H1 (cell line): ENCODE data around the gene CLIC3. TPM values are rescaled to one million over a fixed set of nuclear protein-coding genes. Genes with fewer than 3 reads are reported as not detected.

Experiments
- CTCF ChIA-PET: fragments of 300-600 bp; sonication (Branson Sonifier 250); formaldehyde crosslinking; loops from one replicate; lab custom pipeline; 2021; ENCODE audit not compliant: partially characterized antibody; lab: Charles Lee
- POLR2A ChIA-PET: fragments of 300-600 bp; sonication (Branson Sonifier 250); formaldehyde crosslinking; loops from one replicate; lab custom pipeline; 2021; ENCODE audit warnings: inconsistent platforms; ENCODE audit not compliant: partially characterized antibody; lab: Charles Lee
- DNase-seq, 2 experiments: peaks; one replicate each; pipeline versions ENCODE4 v3.0.0 to v3.0.0-alpha.2; 2010 to 2022; ENCODE audit warnings: low spot score in 2 of 2, low read depth in 1 of 2, mixed read lengths in 1 of 2
- FAIRE-seq: peaks from 2 replicates; lab custom pipeline; 2011; peaks lifted over from hg19 to GRCh38; lab: Jason Lieb, UNC
- H2AFZ ChIP-seq: 2 replicates; pipeline ENCODE4 v1.8.1; 2012; ENCODE audit warnings: low read length, inconsistent platforms
- H2AK5ac ChIP-seq: 2 replicates; pipeline ENCODE4 v1.6.1; 2013; ENCODE audit warnings: low read depth, low read length
- H2BK120ac ChIP-seq: replicated peaks from 2 replicates; pipeline ENCODE3; 2013; ENCODE audit warnings: low read depth, low read length, inconsistent platforms
- H2BK12ac ChIP-seq: 2 replicates; pipeline ENCODE4 v1.6.1; 2013; ENCODE audit warnings: low read depth, low read length
- H2BK15ac ChIP-seq: 2 replicates; pipeline ENCODE4 v1.6.1; 2013; ENCODE audit warnings: low read length
- H2BK20ac ChIP-seq: 2 replicates; pipeline ENCODE4 v1.6.1; 2013; ENCODE audit warnings: low read length
- H2BK5ac ChIP-seq: 2 replicates; pipeline ENCODE4 v1.6.1; 2013; ENCODE audit warnings: low read depth, low read length
- H3K14ac ChIP-seq: 2 replicates; pipeline ENCODE4 v1.6.1; 2013; ENCODE audit warnings: inconsistent platforms; ENCODE audit not compliant: insufficient read length
- H3K18ac ChIP-seq: 2 replicates; pipeline ENCODE4 v1.6.1; 2013; ENCODE audit warnings: low read length; ENCODE audit errors: extremely low read depth
- H3K23ac ChIP-seq: 2 replicates; pipeline ENCODE4 v1.6.1; 2013; ENCODE audit warnings: inconsistent platforms; ENCODE audit not compliant: insufficient read length
- H3K23me2 ChIP-seq: 2 replicates; pipeline ENCODE4 v1.6.1; 2013; ENCODE audit warnings: low read depth, low read length
- H3K27ac ChIP-seq: 2 replicates; pipeline ENCODE4 v1.6.1; 2011; ENCODE audit warnings: low read depth, low read length, inconsistent platforms
- H3K27me3 ChIP-seq, 4 experiments: replicated peaks in 1 of 4; 1 replicate in 1 of 4; 2 replicates in 3 of 4; pipeline versions ENCODE4 v1.6.1 to v1.8.1; 2011 to 2013; ENCODE audit warnings: low read length in 3 of 4, mild to moderate bottlenecking in 3 of 4, inconsistent platforms in 2 of 4, mixed read lengths in 2 of 4, moderate library complexity in 1 of 4; ENCODE audit not compliant: control insufficient read depth in 3 of 4, insufficient read depth in 3 of 4; ENCODE audit errors: extremely low read depth in 1 of 4
- H3K36me3 ChIP-seq, 4 experiments: 2 replicates each; pipeline versions ENCODE4 v1.6.1 to v1.8.1; 2011 to 2013; ENCODE audit warnings: mild to moderate bottlenecking in 4 of 4, low read length in 3 of 4, moderate library complexity in 2 of 4, control low read depth in 1 of 4, inconsistent platforms in 1 of 4; ENCODE audit not compliant: insufficient read depth in 4 of 4, control insufficient read depth in 2 of 4
- H3K4ac ChIP-seq: replicated peaks from 2 replicates; pipeline ENCODE3; 2013; ENCODE audit warnings: low read length, low read depth, mixed read lengths, inconsistent platforms; ENCODE audit not compliant: insufficient read length
- H3K4me1 ChIP-seq, 4 experiments: replicated peaks in 1 of 4; 1 replicate in 1 of 4; 2 replicates in 3 of 4; pipeline versions ENCODE4 v1.6.1 to v1.8.1; 2011 to 2013; ENCODE audit warnings: low read length in 3 of 4, inconsistent platforms in 2 of 4, mixed read lengths in 1 of 4; ENCODE audit not compliant: insufficient read depth in 4 of 4, control insufficient read depth in 3 of 4
- H3K4me2 ChIP-seq, 2 experiments: 2 replicates each; pipeline versions ENCODE4 v1.6.1 to v1.8.1; 2011 to 2013; ENCODE audit warnings: low read depth in 2 of 2, low read length in 2 of 2, control low read depth in 1 of 2, inconsistent platforms in 1 of 2, mild to moderate bottlenecking in 1 of 2; ENCODE audit not compliant: insufficient read depth in 1 of 2
- H3K4me3 ChIP-seq, 4 experiments: fragments of 200-600, 300-600 bp in 1 of 4; sonication (generic), shearing (Covaris generic), sonication (Bioruptor Twin) in 1 of 4; 2 replicates each; pipeline versions ENCODE4 v1.5.1 to v1.8.1; 2011 to 2016; ENCODE audit warnings: low read length in 4 of 4, low read depth in 3 of 4, control low read depth in 2 of 4, inconsistent platforms in 2 of 4, mild to moderate bottlenecking in 2 of 4, mixed read lengths in 1 of 4, moderate library complexity in 1 of 4; ENCODE audit not compliant: insufficient read depth in 2 of 4; ENCODE audit errors: extremely low read depth in 1 of 4
- H3K56ac ChIP-seq: replicated peaks from 2 replicates; pipeline ENCODE3; 2013; ENCODE audit warnings: low read depth, mild to moderate bottlenecking, mixed read lengths, low read length, inconsistent platforms; ENCODE audit not compliant: insufficient read length
- H3K79me1 ChIP-seq: 2 replicates; pipeline ENCODE4 v1.6.1; 2013; ENCODE audit warnings: low read depth, low read length, control low read depth
- H3K79me2 ChIP-seq, 2 experiments: 2 replicates each; pipeline versions ENCODE4 v1.6.1 to v1.8.1; 2012 to 2013; ENCODE audit warnings: low read length in 2 of 2, mild to moderate bottlenecking in 2 of 2, inconsistent platforms in 1 of 2; ENCODE audit not compliant: insufficient read depth in 2 of 2, control insufficient read depth in 1 of 2
- H3K9ac ChIP-seq, 4 experiments: replicated peaks in 1 of 4; 1 replicate in 1 of 4; 2 replicates in 3 of 4; pipeline versions ENCODE4 v1.6.1 to v1.8.1; 2011 to 2013; ENCODE audit warnings: low read depth in 3 of 4, low read length in 3 of 4, control low read depth in 2 of 4, mild to moderate bottlenecking in 2 of 4, moderate library complexity in 2 of 4, inconsistent platforms in 1 of 4; ENCODE audit errors: extremely low read depth in 1 of 4
- H3K9me3 ChIP-seq, 2 experiments: 2 replicates each; pipeline versions ENCODE4 v1.6.1 to v1.8.1; 2012 to 2013; ENCODE audit warnings: mild to moderate bottlenecking in 2 of 2, moderate library complexity in 2 of 2, control low read depth in 1 of 2, inconsistent platforms in 1 of 2, low read depth in 1 of 2, low read length in 1 of 2, mixed read lengths in 1 of 2; ENCODE audit not compliant: insufficient read depth in 2 of 2
- H4K20me1 ChIP-seq, 2 experiments: replicated peaks in 1 of 2; 2 replicates each; pipeline versions ENCODE3 to v1.8.1; 2011 to 2013; ENCODE audit warnings: inconsistent platforms in 2 of 2, low read length in 2 of 2, mild to moderate bottlenecking in 1 of 2; ENCODE audit not compliant: insufficient read depth in 2 of 2, control insufficient read depth in 1 of 2
- H4K5ac ChIP-seq: 2 replicates; pipeline ENCODE4 v1.6.1; 2013; ENCODE audit warnings: low read length, low read depth, mixed read lengths, inconsistent platforms; ENCODE audit not compliant: insufficient read length
- H4K8ac ChIP-seq: 2 replicates; pipeline ENCODE4 v1.8.0; 2013; ENCODE audit warnings: mild to moderate bottlenecking, moderate library complexity, low read length, inconsistent platforms; ENCODE audit not compliant: insufficient read depth; ENCODE audit errors: extremely low read depth
- H4K91ac ChIP-seq: replicated peaks from 2 replicates; pipeline ENCODE3; 2013; ENCODE audit warnings: low read length, mixed read lengths, inconsistent platforms; ENCODE audit not compliant: insufficient read length
- ASH2L ChIP-seq: fragments of 200-600, 300-600 bp; sonication (generic); IDR thresholded peaks from one replicate; pipeline ENCODE4 v1.7.1; 2017; ENCODE audit warnings: low read length
- BACH1 ChIP-seq: IDR thresholded peaks from 2 replicates; pipeline ENCODE4 v1.6.1; 2012; ENCODE audit warnings: low read length, improper control_type of control experiment
- CREB1 ChIP-seq: IDR thresholded peaks from 2 replicates; pipeline ENCODE4 v1.6.1; 2012; ENCODE audit warnings: inconsistent platforms
- EP300 ChIP-seq, 2 experiments: IDR thresholded peaks; 1 replicate in 1 of 2; 2 replicates in 1 of 2; pipeline ENCODE4 v1.6.1; 2011 to 2012; ENCODE audit warnings: low read depth in 2 of 2, low read length in 2 of 2, mild to moderate bottlenecking in 2 of 2, borderline replicate concordance in 1 of 2, inconsistent platforms in 1 of 2, moderate library complexity in 1 of 2
- FOSL1 ChIP-seq: IDR thresholded peaks from 2 replicates; pipeline ENCODE4 v1.6.1; 2011; ENCODE audit warnings: mild to moderate bottlenecking, low read depth, low read length, moderate library complexity; ENCODE audit not compliant: insufficient read depth
- KDM1A ChIP-seq: fragments of 200-600, 300-600 bp; sonication (generic); IDR thresholded peaks from 2 replicates; pipeline ENCODE4 v1.7.1; 2016; ENCODE audit warnings: mild to moderate bottlenecking, low read length, borderline replicate concordance
- KDM4A ChIP-seq: IDR thresholded peaks from one replicate; pipeline ENCODE4 v1.7.1; 2012; ENCODE audit warnings: low read depth, mild to moderate bottlenecking, moderate library complexity, low read length, inconsistent platforms; ENCODE audit not compliant: severe bottlenecking
- POLR2A ChIP-seq, 2 experiments: IDR thresholded peaks; 1 replicate in 1 of 2; 2 replicates in 1 of 2; pipeline ENCODE4 v1.6.1; 2011; ENCODE audit warnings: low read depth in 2 of 2, low read length in 2 of 2, mild to moderate bottlenecking in 2 of 2; ENCODE audit errors: control extremely low read depth in 1 of 2
- RFX5 ChIP-seq: IDR thresholded peaks from 2 replicates; pipeline ENCODE4 v1.6.1; 2011; ENCODE audit warnings: low read depth, low read length, improper control_type of control experiment, borderline replicate concordance
- SP1 ChIP-seq: IDR thresholded peaks from 2 replicates; pipeline ENCODE4 v1.6.1; 2011; ENCODE audit warnings: low read depth, low read length
- WGBS, 2 experiments: shearing (Covaris generic) in 1 of 2; methylation state at CpG; one replicate each; pipeline versions ENCODE4 v1.1.6 to v1.1.7; 2013 to 2015; ENCODE audit warnings: low lambda C conversion rate in 2 of 2, mixed read lengths in 2 of 2, inconsistent platforms in 1 of 2, low coverage in 1 of 2, missing lambda C conversion rate in 1 of 2; ENCODE audit not compliant: insufficient replicate concordance in 2 of 2, insufficient coverage in 1 of 2, insufficient read length in 1 of 2; ENCODE audit errors: extremely low coverage in 1 of 2, missing lambda C conversion rate in 1 of 2; 5-methylcytosine and 5-hydroxymethylcytosine counted together
- polyA plus RNA-seq, 7 experiments: library from polyadenylated mRNA; depleted of rRNA in 3 of 7; stranded (reverse) in 5 of 7; unstranded in 2 of 7; fragments of >200 nt in 5 of 7; fragments of 200-250 nt in 2 of 7; gene quantifications; 1 replicate in 5 of 7; 2 replicates in 1 of 7; 4 replicates in 1 of 7; pipeline versions ENCODE4 v1.2.1 to v1.2.3, GENCODE V29; 2011 to 2013; ENCODE audit warnings: missing spikeins in 2 of 7, mixed read lengths in 2 of 7
- total RNA-seq: library from RNA; stranded (reverse); fragmentation: NEBNext Ultra II Directional; extraction: Animal tissue kit (Norgen Biotek cat#: 25700); gene quantifications from 2 replicates; pipeline ENCODE4 v1.2.1, GENCODE V29; 2021
- TF ChIP-seq, protein P1 (sequence below): IDR thresholded peaks from 2 replicates; pipeline ENCODE4 v1.6.1; 2012; ENCODE audit warnings: low read length, inconsistent platforms

CLIC3 gene
- total and polyA plus RNA-seq, 2 of the 8 experiments (the other 6 are each of a cell fraction or from before 2014, with no cell fraction given) = 0.12 TPM; not detected in 1

DNA sequence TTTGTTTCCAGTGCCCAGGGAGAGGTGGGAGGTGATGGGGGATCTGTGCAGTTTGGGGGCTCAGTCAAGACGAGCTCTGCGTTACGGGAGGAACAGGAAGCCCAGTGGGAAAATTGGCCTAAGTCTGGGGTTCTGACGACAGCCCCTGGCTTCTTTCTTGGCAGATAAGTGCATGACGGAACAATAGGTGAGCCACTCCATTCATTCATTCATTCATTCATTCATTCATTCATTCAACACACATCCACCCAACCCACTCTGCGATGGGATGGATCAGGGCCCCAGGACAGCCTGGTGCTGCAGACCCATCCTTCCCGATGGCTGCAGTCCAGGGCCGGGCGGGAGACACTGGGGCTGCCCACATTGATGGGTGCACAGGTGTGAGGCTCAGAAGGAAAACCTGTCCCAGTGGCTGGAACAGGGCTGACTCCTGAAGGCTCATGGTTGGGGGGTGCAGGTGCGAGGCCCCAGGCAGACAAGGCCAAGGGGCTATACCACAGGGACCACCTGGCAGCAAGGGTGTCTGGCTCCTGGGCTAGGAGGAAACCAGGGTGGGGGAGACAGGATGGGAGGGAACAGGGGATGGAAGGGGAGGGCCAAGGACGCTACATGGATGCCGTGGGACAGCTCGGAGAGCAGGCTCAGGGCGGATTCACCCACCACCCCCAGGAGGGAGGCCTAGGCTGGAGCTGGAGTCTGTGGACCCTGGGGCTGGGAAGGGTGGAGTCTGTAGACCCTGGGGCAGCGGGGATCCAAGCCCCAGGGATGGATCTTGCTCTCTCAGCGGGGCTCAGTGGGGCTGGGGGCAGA, 15.5 kb downstream of the CLIC3 start:
- H4K91ac ChIP-seq = no peak overlapping the region
- no peak overlapping the region for H3K56ac ChIP-seq
- no peak for DNase-seq
- peaks cover 13 to 30% (median 27%) of the 10 kb centered on the region in 4 experiments for H3K27me3 ChIP-seq
- no peak overlapping the region for H3K4ac ChIP-seq
- H4K8ac ChIP-seq = no peak overlapping the region
- H3K36me3 ChIP-seq = no peaks in the 10 kb centered on the region
- ChIA-PET CTCF (interaction anchor here (1.0 to 3.0 kb wide), 3 partner anchors 48 to 180 kb away, joined by 4 to 18 read pairs (median 5); partner anchors contain the start of gene ABCA2), POLR2A (interaction anchor here (0.7 to 0.8 kb wide), 2 partner anchors 14 to 209 kb away, joined by 3 read pairs; no protein-coding TSS in a partner anchor)
- H2BK12ac ChIP-seq = no peak overlapping the region
- no peak overlapping the region for H3K4me2 ChIP-seq
- H3K79me1 ChIP-seq = no peaks in the 10 kb centered on the region
- no peaks in the 10 kb centered on the region for H3K9me3 ChIP-seq
- H4K20me1 ChIP-seq = peaks cover 0 to 3% of the 10 kb centered on the region in 2 experiments
- peaks cover 0 to 16% (median 7%) of the 10 kb centered on the region in 4 experiments; a peak in 5 of 7 replicates for H3K4me1 ChIP-seq
- H3K14ac ChIP-seq = no peak overlapping the region
- no peak overlapping the region for H2BK5ac ChIP-seq
- no peak for FAIRE-seq
- no peak overlapping the region for H2BK20ac ChIP-seq
- H3K9ac ChIP-seq = no peak overlapping the region
- no peak overlapping the region for H3K27ac ChIP-seq
- H2AFZ ChIP-seq = no peak overlapping the region
- H2BK15ac ChIP-seq = no peak overlapping the region
- H2AK5ac ChIP-seq = no peak overlapping the region
- H3K18ac ChIP-seq = no peak overlapping the region
- no peak overlapping the region for H3K4me3 ChIP-seq
- H3K23ac ChIP-seq = no peak overlapping the region
- H2BK120ac ChIP-seq = no peak overlapping the region
- 90% methylated on average over 16 of the region's 16 CpGs; no CpG with 5 or more reads in 1 of the 2 experiments for WGBS, 2 experiments
- H3K23me2 ChIP-seq = peaks cover 20% of the 10 kb centered on the region; the same call in 1 of the 2 replicates
- no peaks in the 10 kb centered on the region for H3K79me2 ChIP-seq
- H4K5ac ChIP-seq = no peak overlapping the region
- TF ChIP-seq, protein P1, sequence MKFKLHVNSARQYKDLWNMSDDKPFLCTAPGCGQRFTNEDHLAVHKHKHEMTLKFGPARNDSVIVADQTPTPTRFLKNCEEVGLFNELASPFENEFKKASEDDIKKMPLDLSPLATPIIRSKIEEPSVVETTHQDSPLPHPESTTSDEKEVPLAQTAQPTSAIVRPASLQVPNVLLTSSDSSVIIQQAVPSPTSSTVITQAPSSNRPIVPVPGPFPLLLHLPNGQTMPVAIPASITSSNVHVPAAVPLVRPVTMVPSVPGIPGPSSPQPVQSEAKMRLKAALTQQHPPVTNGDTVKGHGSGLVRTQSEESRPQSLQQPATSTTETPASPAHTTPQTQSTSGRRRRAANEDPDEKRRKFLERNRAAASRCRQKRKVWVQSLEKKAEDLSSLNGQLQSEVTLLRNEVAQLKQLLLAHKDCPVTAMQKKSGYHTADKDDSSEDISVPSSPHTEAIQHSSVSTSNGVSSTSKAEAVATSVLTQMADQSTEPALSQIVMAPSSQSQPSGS = no peak
- TF ChIP-seq EP300 (IDR thresholded peaks at IDR 0.05; ENCODE audit: borderline replicate concordance in 1 of 2, low read depth in 2 of 2, low read length in 2 of 2) (no peak), CREB1 (no peak), SP1 (no peak), KDM1A (no peak), ASH2L (no peak), BACH1 (no peak), KDM4A (no peak), POLR2A (IDR thresholded peaks at IDR 0.05; ENCODE audit: control extremely low read depth in 1 of 2, low read depth in 2 of 2, low read length in 2 of 2) (no peak), FOSL1 (no peak), RFX5 (no peak)
